Right lung (tissue), 5 donors: ENCODE measurements around the gene CACNA1A. TPM values are rescaled to one million over a fixed set of nuclear protein-coding genes. Genes with fewer than 3 reads are reported as not detected.
"Not testable (repeated sequence)": the region's sequence is repeated elsewhere in the genome, so short reads cannot be mapped to it uniquely, and the experiment has no call there.

Source experiments
- DNase-seq, 2 donors: peaks; one replicate each; pipeline ENCODE4 v3.0.0-alpha.2; 2013
- polyA plus RNA-seq, 5 donors: library from polyadenylated mRNA; unstranded; fragments of 120-200 nt; gene quantifications; one replicate each; pipeline versions ENCODE4 v1.2.1 to v1.2.3, GENCODE V29; 2013; ENCODE audit warnings: inconsistent platforms in 1 of 5, low replicate concordance in 1 of 5; ENCODE audit not compliant: insufficient read length in 5 of 5, insufficient read depth in 1 of 5

Gene CACNA1A
- polyA plus RNA-seq, 5 donors: 3.2 to 5.0 (median 4.3) TPM

- no peak for DNase-seq
Measured at GRCh38 chr19:13366529-13367143, 139.6 kb downstream of the CACNA1A start.

- DNase-seq: no peak
Measured at GRCh38 chr19:13363954-13364353, 142.3 kb downstream of the CACNA1A start.

- DNase-seq: no peak
Measured at GRCh38 chr19:13363245-13363644, 143.0 kb downstream of the CACNA1A start.

- no peak for DNase-seq
Measured at GRCh38 chr19:13362668-13363067, 143.6 kb downstream of the CACNA1A start.

GRCh38 chr19:13361726-13362125 is 144.6 kb downstream of the CACNA1A start:
- not testable (repeated sequence) for DNase-seq

GRCh38 chr19:13356686-13357280 is 149.5 kb downstream of the CACNA1A start:
- DNase-seq: no peak

GRCh38 chr19:13356185-13356584 is 150.1 kb downstream of the CACNA1A start:
- no peak for DNase-seq

GRCh38 chr19:13355356-13355755 is 150.9 kb downstream of the CACNA1A start:
- no peak for DNase-seq

GRCh38 chr19:13353625-13354024 is 152.7 kb downstream of the CACNA1A start:
- no peak for DNase-seq

- no peak for DNase-seq
Measured at GRCh38 chr19:13350759-13351158, 155.5 kb downstream of the CACNA1A start.

- no peak for DNase-seq
Measured at GRCh38 chr19:13350072-13350471, 156.2 kb downstream of the CACNA1A start.

GRCh38 chr19:13347367-13347766 is 158.9 kb downstream of the CACNA1A start:
- DNase-seq: no peak

- DNase-seq: no peak
Measured at GRCh38 chr19:13343514-13343913, 162.8 kb downstream of the CACNA1A start.

- no peak for DNase-seq
Measured at GRCh38 chr19:13342672-13343071, 163.6 kb downstream of the CACNA1A start.

- no peak for DNase-seq
Measured at GRCh38 chr19:13339869-13340268, 166.4 kb downstream of the CACNA1A start.

GRCh38 chr19:13337181-13337580 is 169.1 kb downstream of the CACNA1A start:
- DNase-seq: no peak

- DNase-seq: no peak
Measured at GRCh38 chr19:13334801-13335481, 171.3 kb downstream of the CACNA1A start.

GRCh38 chr19:13330285-13330684 is 176.0 kb downstream of the CACNA1A start:
- DNase-seq: no peak

GRCh38 chr19:13329766-13330165 is 176.5 kb downstream of the CACNA1A start:
- DNase-seq: no peak

GRCh38 chr19:13328241-13328640 is 178.0 kb downstream of the CACNA1A start:
- DNase-seq: no peak

- DNase-seq: no peak
Measured at GRCh38 chr19:13319526-13319925, 186.8 kb downstream of the CACNA1A start.

- DNase-seq: no peak
Measured at GRCh38 chr19:13318190-13318589, 188.1 kb downstream of the CACNA1A start.

- DNase-seq: no peak
Measured at GRCh38 chr19:13315495-13315894, 190.8 kb downstream of the CACNA1A start.
